ENCODE results near the gene TMEM203. TPM values are rescaled to one million over a fixed set of nuclear protein-coding genes. Genes with fewer than 3 reads are reported as not detected.

The TMEM203 gene
- total RNA-seq, 1 experiment from 2014 or later, result 36.4 TPM

GRCh38 chr9:137253717-137254623 lies 48.5 kb upstream of the TMEM203 start:
- ATAC-seq (peak; percentile 7), DNase-seq (no peak)
- ChIA-PET CTCF (interaction anchor here (0.5 to 1.2 kb wide), 2 partner anchors 17 to 814 kb away, joined by 4 to 7 read pairs; no protein-coding TSS in a partner anchor), POLR2A (ENCODE audit: unreplicated experiment) (interaction anchor here (1.2 kb wide), 1 partner anchor 13 kb away, joined by 10 read pairs; the partner anchor contains the start of gene TUBB4B)
- TSS peak; percentile 36 for BruUV-seq (replicated peaks)
- intact Hi-C loops (cut with micrococcal nuclease), result no loop called here
- Histone ChIP-seq H3K9me3 (ENCODE audit: low read length) (no peaks in the 10 kb centered on the region), H3K27ac (ENCODE audit: low read length) (no peak overlapping the region), H3K27me3 (ENCODE audit: low read length) (no peaks in the 10 kb centered on the region), H3K4me2 (ENCODE audit: low read length) (peak overlapping the region; percentile 91), H3F3A (ENCODE audit: low read length, unreplicated experiment) (no peaks in the 10 kb centered on the region), H2AFZ (ENCODE audit: low read length) (peak overlapping the region; percentile 82; the same call in 1 of the 2 replicates), H3K4me1 (ENCODE audit: insufficient read depth, low read length) (peaks cover 15% of the 10 kb centered on the region; the same call in 1 of the 2 replicates), H3K9ac (ENCODE audit: low read length) (peak overlapping the region; percentile 79), H3K36me3 (ENCODE audit: low read depth, low read length) (no peaks in the 10 kb centered on the region; the same call in 1 of the 2 replicates), H3K4me3 (ENCODE audit: low read length) (peak overlapping the region; percentile 93), H3K79me2 (ENCODE audit: low read length) (peaks cover 18% of the 10 kb centered on the region), H3K9me2 (replicated peaks; ENCODE audit: low read length) (no peaks in the 10 kb centered on the region), H4K20me1 (ENCODE audit: low read length) (no peaks in the 10 kb centered on the region)
- TF ChIP-seq CTCF (conservative IDR thresholded peaks at IDR 0.05; ENCODE audit: low read depth, low read length), result no peak
- no peak for TF ChIP-seq EZH2phosphoT487 (IDR thresholded peaks at IDR 0.05; ENCODE audit: borderline replicate concordance, low read length)

- intact Hi-C loops (cut with micrococcal nuclease), result no loop called here
- TF ChIP-seq EZH2phosphoT487 (IDR thresholded peaks at IDR 0.05; ENCODE audit: borderline replicate concordance, low read length), result no peak
- no peak for TF ChIP-seq EZH2 (IDR thresholded peaks at IDR 0.05; ENCODE audit: low read length, unreplicated experiment)
- no peak for TF ChIP-seq CTCF (conservative IDR thresholded peaks at IDR 0.05; ENCODE audit: low read depth, low read length)
- H3F3A ChIP-seq (ENCODE audit: low read length, unreplicated experiment), result no peaks in the 10 kb centered on the region
- ChIA-PET POLR2A (ENCODE audit: unreplicated experiment) (no interaction called here), CTCF (no interaction called here)
- no peaks in the 10 kb centered on the region for H3K9me3 ChIP-seq (ENCODE audit: low read length)
- peaks cover 18% of the 10 kb centered on the region for H3K79me2 ChIP-seq (ENCODE audit: low read length)
- ATAC-seq (no peak), DNase-seq (no peak)
- no peak overlapping the region for H3K9ac ChIP-seq (ENCODE audit: low read length)
- no peaks in the 10 kb centered on the region for H3K9me2 ChIP-seq (replicated peaks; ENCODE audit: low read length)
- H4K20me1 ChIP-seq (ENCODE audit: low read length), result no peaks in the 10 kb centered on the region
- no peak overlapping the region for H3K4me3 ChIP-seq (ENCODE audit: low read length)
- H3K27ac ChIP-seq (ENCODE audit: low read length), result no peak overlapping the region
- peaks cover 15% of the 10 kb centered on the region; the same call in 1 of the 2 replicates for H3K4me1 ChIP-seq (ENCODE audit: insufficient read depth, low read length)
- no TSS peak for BruUV-seq (replicated peaks)
- H2AFZ ChIP-seq (ENCODE audit: low read length), result no peak overlapping the region
- H3K36me3 ChIP-seq (ENCODE audit: low read depth, low read length), result no peaks in the 10 kb centered on the region
- H3K4me2 ChIP-seq (ENCODE audit: low read length), result no peak overlapping the region
- H3K27me3 ChIP-seq (ENCODE audit: low read length), result no peaks in the 10 kb centered on the region
Measured at GRCh38 chr9:137252555-137253506, 47.4 kb upstream of the TMEM203 start.

Data from PC-3 (cell line).